Measurements from ENCODE around the gene KCNN3.

KCNN3 gene

DNA sequence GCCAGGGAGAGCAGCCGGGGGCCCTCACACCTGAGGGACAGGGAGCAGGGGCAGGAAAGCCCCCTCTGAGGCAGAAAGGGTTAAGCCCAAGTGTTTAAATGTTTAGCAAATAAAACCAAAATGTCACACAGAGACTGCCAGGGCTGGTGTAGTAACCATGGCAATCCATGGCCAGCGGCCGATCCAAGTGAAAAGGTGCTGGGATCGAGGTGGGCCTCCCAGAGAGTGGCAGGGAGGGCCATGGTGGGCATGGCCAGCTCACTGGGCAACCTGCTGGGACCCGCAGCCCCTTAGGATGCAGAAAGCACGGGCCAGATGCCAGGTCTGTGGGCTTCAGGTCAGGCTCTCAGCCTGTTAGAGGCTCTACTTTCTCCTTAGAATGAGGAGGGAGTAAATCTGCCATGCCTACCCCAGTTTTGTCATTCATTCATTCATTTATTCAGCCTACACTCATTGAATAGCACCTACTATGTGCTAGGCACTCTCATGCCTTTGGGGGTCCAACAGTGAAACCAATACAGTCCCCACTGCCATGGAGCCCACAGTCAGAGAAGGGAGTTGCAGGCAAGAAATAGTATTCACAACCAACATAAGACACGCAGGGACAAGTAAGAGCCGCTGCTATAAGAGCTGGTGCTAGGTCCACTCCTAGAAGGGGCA lies 56.1 kb downstream of the KCNN3 start:
- no peak for DNase-seq

DNA sequence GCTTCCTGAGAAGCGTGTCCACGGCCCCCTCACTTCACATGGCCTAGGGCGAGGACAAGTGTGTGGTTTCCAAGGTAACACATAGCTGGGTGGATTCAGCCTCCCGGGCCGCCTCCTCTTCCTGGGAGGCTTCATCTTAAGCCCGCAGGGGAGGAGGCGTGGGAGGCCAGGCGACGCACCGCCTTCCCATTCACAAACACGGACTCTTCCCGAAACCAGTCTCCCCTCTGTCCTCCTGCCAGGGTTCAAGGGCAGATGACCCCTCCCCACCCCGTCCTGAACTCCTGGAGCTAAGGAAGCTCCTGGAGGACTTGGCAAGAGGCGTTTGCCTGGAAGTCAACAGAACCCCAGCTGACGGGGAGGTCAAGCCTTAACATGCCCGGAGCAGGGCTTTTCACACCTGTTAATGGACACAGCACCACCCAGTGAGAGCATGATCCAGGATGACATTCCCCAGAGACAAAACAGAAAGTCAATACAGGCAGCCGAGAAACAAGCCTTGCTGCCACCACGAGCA lies 56.7 kb downstream of the KCNN3 start:
- no peak for DNase-seq

DNA sequence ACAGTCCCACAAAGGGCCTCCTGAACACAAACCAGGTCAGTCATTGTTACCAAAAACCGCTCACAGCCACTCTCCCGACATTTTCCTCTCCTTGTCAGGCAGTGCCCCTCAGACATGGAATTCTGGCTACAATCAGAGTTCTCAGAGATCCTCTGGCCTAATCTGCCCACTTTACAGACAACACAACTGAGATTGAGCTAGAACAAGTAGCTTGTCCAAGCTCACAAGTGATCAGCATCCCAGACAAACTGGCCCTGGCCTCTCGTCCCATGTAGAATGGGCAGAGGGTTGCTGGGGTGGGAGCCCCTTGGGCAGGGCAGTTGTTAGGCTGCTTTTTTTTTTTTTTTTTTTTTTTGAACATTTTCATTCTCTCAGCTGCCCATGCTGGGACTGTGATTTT lies 57.2 kb downstream of the KCNN3 start:
- no peak for DNase-seq

DNA sequence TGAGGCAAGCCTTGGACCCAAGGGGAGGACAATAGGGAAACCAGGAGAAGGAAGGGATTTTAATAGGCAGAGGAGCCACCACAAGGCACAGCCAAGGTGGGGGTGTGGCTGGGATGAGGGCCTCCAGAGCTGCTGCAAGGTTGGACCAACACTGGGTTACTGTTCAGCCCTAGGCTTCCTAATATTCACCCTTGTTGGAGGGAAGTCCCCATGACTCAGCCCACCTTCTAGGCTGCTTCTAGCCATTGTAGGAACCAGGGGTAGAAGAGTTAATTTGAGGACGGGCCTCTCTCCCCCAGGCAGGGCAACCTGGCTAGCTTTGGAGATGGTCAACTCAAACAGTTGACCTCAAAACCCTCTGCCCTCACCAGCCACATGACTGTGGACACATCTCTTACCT lies 59.5 kb downstream of the KCNN3 start:
- no peak for DNase-seq

DNA sequence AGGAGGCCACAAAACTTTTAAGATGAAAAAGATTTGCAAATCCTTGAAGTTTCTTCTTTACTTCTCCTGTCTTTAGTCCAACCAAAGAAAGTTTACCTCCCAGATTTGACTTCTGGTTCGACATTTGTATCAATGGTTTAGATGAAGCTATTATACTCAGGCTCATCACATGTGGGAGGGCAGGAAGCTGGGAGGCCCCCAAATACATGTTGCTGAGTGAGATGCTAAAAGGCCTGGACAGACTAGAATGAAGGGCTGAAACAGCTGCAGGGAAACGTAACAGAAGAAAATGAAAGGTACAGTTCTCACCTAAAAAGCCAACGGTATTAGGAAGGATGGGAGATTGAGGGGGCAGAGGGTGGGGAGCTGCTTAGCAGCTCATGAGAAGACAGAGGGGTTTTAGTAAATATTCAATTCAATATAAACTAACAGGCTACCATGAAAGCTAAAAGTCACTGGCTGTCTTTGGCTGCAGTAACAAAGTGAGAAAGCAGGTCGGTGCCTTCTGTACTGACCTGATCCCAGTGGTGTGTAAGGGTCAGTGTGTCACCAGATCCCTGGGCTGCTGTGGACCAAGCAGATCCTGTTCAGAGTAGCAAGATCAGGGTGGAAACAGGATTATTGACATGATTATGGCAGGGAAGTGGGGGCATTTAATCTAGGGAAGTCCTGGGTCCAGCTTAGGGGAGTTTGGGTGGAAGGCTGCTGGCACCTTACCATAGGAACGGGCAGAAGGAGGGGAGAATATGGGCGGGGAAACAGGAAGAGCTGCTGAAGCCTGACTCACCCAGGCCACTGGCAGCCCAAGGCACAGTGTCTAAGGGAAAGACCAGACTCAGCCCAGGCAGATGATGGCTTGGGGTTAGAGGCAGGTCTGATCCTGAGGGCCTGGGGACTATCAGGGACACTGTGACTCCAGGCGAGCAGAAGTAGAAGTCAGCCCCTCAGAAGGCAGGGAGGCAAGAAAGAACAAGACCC lies 60.4 kb downstream of the KCNN3 start:
- DNase-seq, result no peak

DNA sequence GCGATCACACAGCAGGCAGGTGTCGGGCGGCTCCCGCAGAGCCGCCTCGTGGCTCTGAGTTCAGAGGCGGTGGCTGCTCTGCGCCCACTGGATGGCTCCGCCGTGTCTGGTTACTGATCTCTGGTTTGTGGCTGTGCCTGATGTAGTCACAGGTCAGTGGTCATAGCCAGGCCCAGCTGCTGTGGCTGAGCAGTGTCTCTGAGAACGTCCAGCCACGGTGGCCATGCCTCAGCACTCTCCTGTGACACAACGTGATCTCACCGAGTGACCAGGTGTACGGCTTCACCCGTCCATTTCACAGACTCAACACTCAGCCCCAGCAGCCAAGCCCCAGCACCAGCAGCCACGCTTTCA lies 61.2 kb downstream of the KCNN3 start:
- DNase-seq, result no peak

DNA sequence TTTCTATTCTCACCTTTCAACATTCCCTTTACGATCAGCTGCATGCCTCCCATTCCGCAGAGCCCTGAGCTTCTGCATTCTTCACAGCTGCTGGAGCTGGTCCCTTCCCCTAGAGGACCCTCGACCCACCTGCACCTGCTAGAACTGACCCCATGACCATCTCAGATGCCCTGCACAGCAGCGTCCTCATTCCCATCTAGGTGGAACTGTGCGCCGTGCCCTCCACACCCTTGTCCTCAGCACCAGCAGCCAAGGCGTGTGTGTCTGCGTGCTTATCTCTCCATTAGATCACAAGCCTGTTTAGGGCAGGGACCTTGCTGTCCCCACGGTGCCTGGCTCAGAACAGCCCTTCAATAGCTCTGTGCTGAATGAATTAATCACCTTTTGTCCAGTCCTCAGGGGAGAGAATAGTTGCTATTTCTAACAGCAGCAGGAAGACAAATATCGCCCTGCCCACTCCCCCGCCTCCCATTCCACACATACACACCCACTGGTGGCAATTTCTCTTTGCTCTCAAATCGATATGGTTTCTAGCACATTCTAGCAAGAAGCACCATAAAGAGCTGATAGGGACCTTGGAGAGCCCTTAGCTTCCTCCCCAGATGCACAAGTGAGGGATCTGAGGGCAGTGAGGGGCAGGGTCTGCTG lies 61.7 kb downstream of the KCNN3 start:
- DNase-seq, result no peak

DNA sequence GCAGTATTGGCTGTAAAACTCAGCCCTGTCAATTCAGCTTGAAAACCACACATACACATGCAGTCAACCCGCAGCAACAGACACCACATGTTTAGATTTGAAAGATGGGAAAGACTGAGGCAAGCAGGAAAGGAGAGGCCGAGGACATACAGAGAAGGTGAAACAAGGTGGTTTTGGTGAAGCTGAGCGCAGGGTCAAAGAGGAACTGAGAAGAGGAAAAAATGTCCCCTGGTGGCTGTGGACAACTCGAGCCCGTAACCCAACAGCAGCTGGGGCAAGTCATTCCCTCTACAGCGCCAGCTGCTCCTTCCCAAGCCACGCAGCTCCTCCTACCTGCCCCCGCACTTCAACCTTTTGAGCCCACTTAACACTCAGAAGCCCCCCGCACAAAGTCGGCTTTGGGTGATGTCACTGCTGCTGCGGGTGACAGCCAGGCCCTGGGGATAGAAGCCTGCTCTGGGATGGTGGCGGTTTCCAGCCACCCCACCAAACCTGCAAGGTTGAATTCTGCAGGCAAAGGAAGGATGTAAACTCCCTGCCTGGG lies 63.0 kb downstream of the KCNN3 start:
- DNase-seq, result no peak

DNA sequence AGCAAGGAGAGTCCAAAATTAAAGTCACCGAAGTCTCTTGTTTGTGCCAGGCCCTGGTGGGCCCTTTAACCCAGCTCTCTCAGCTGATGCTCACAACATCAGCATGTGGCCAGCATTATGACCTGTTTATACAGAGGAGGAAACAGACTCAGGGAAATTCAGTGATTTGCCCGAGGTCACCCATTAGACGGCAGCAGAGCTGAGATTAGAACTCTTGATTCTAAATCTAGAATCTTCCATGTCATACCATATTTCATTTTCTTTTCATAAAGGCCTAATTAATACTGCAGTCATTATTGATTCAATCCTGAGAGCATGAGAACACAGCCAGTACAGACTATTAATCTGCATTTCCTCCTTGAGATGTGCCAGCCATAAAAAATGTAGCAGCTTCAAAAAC lies 63.7 kb downstream of the KCNN3 start:
- DNase-seq, result no peak

DNA sequence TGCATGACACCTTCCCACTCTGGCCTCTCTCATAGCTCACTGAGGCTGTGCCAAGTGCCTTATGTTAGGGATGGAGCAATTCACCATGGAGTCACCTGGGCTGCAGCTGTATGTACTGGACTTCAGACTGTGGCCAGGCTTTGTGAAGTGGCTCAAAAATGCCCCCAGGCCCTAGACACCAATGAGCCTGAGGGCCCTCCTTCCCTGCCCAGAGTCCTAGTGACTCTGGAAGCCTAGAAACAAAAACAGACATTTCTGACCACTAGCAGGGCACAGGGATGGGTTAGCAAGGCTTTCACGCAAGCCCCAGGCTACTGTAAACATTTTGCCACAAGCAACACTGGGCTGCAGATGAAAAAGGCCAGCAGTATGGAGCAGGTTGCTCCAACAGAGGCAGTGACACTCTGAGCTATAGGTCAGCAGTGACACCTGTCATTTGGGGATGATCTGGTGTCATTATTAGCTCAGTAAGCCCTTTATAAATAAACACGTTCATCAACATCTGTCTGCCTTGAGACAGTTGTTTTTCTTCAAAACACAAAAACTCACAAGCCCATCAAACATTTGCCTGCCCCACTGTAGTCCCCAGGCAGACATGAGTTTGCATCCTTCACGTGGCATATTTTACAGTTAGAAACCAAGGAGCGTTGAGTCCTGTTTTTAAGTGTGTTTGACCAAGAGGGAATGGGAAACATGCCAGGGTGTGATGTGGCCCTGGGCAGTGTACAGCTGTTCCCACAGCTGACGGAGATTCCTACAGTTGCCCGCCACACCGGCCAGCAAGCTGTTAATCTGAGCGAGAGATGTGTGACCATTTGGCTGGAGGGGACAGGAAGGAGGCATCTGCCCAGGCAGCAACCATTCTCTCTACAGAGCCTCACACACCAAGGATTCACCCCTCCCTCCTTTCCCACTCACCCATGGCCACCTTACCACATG lies 66.8 kb downstream of the KCNN3 start:
- DNase-seq, result peak; percentile 19

DNA sequence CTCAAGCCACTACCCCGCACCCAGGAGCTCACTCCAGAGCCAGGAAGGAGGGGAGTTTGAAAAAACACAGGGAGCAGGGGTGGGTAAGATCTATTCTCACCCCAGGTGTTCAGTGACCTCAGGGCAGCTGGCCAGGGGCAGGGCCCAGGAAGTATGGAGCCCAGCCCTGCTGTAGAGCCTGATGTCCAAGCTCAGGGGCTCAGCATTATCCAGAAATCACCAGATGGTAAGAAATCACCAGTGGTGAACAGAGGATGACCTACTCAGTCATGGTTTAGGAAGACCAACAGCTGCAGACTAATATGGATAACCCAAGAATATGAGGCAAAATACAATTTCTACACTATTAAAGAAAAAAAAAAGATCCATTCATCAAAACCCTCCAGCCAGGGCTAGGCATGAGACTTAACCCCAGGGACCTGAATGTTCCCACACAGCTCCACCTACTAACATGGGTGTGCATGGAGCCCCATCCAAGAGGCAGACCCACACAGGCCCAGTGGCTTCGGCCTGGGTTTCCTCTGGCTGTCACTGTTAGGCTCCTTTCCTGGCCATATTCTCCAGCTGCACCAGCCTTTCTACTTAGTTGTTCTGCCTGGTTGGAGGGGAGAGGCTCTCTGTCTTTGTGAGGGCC lies 67.6 kb downstream of the KCNN3 start:
- DNase-seq, result no peak

DNA sequence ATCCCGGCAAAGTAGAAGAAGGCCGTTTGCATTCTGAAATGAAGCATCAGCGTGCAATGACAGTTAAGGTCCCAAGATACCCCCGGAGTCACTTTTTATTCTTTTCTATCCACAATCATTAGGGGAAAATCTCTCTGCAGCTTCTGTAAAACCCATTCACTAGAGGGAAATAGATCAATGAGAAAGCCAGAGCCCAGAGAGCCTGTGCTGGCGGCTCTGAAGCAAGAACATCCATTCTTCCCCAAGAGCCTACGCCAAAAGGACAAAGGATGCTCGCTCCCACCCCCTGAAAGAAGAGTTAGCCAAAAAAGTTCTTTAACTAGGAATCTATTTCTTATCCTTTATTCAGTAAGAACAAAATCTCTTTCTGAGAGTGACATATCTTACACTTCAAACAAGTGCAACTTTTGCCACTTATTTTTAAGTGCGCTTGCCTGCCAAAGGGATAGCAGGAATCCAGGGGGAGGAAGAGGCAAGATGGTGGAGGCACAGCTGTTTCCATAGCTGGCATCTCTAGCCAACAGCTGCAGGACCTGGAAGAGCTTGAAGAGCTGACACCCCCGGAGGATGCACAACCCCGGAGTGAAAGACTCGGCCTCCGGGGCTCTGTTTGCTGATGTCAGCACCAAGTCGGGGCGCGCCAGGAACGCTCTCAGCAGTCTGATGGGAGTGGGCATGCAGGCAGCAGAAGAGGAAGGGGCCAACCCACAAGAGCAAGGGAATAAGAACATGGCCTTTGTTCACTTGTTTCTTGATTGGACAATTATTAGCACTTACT lies 68.7 kb downstream of the KCNN3 start:
- DNase-seq, result no peak

DNA sequence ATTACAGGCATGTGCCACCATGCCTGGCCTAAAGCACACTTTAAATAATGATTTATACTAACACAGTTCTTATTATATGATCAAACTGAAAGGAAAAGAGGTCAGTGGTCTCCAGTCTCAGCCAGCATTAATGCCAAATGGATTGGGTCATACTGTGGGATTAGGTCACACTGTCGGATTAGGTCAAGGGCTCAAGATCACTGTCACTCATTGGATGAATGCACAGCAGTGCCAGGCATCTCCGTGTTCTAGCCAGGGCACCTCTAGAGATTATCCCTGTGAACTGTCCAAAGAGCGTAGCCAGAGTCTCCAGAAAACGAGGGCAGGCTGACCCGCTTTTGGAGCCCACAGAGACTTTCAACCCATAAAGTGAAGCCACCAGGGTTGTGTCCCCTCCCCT lies 70.9 kb downstream of the KCNN3 start:
- DNase-seq, result no peak

DNA sequence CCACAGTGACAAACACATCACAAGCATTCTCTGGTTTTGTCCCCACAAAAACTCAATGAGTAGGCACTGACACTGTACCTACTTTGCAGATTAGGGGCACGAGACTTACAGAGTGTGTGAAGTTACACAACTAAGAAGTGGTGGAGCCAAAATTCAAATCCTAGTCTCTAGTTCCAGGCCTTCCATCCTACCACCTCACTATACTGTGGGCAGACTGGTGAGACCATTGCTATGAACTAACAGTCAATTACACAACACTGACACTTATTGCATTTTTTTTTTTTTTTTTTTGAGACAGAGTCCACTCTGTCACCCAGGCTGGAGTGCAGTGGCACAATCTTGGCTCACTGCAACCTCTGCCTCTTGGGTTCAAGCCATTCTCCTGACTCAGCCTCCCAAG lies 71.4 kb downstream of the KCNN3 start:
- DNase-seq, result no peak

DNA sequence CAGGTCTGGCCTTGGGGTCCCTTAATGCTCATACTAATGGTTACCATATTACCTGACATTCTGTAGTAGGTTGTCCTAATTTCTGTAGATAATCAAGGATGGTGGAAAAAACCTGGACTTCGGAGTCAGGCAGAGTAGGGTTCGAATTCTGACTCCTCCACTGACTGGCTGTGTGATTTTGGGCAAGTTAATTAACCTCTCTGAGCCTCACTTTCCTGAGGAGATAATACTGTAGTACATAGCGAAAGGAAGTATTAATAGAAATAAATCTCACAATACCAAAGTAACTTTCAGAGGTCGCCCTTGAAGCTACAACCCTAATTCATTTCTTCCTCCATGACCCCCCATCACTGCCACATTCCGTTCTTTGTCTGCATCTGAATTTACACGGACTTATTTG lies 72.9 kb downstream of the KCNN3 start:
- DNase-seq, result no peak

DNA sequence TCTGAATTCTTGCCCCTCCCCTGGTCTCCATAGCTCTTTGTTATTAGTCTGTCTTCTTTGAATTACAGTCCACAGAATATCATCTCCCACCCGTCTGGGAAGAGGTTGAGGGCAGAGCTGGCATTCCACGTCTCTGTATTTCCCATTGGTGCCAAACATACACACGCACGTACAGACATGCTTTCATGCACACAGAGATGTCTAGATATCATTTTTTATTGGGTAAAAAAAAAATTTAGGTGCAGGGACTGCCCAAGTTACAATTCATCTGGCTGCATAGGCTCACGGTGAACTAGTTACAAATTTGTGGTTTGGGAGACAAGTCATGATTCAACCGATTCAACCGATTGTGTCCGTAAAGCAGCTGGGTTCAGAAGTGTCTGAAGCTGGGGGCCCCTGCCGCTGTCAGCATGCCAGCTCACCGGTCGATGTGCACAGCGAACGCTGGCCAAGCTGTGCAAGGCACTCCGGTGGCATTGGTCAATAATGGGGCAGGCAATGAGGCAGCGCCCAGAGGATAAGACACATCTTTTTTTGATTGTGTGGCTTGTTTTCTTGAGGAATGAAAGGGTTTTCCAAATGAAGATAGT lies 73.7 kb downstream of the KCNN3 start:
- DNase-seq, result no peak

DNA sequence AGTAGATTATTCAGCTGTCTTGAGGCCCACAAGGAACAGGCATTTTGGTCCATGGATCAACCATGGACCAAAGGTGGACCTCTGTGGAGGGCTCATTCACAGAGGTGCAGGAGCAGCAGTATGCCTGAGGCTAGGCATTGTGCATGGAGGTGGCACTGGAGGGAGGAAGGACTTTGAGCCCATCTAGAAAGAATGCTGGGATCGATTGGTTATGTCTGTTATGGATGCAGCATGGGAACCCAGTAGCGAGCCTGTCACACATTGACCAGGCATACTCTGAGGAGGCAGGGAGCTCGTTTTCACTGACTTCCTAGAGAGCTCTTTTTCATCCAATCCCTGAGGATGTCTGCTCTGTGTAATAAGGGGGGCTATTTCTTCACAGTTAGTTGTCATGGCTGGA lies 75.5 kb downstream of the KCNN3 start:
- no peak for DNase-seq

DNA sequence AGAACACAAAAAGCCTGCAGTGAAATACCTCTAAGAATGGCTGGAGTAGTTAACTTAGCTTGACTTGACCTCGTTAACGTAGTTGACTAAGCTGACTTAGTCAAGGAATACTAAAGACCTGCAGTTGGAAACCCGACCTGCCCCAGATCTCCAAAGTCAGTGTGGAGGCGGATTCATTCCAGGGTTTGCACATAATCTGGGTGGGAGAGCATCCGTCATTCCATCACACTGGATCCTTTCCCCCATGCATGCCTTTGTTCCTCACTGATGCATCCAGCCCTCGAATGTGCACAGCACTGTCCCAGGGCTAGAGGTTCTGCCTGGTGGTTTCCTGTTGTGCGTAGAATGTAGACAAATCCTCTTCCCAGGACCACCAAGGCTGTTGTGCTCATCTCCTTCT lies 76.4 kb downstream of the KCNN3 start:
- no peak for DNase-seq

DNA sequence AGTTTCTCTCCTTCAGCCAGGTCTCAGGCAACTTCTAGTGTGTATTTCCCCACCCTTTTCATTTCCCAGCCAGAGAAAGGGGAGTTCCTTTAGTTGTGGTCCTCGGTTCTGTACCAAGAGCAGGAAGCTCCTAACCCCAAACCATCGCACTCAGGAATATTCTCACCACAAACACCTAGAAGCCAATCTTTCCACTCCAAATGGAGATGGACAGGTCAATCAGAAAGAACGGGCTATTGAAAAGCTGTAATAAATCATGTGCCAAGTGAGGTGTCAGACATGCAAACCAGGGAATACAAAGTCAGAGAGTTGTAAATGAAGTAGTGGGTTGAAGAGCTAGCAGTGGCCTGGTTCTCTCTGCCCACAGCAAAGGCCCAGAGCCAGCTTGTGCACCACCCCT lies 77.2 kb downstream of the KCNN3 start:
- DNase-seq, result no peak
